ENCODE results near the gene RHOF. TPM values are rescaled to one million over a fixed set of nuclear protein-coding genes. Genes with fewer than 3 reads are reported as not detected.

RHOF gene
- total and polyA plus RNA-seq, 2 of the 13 experiments (the other 11 are each of a cell fraction or from before 2014, with no cell fraction given): 14.6 to 32.2 TPM

DNA sequence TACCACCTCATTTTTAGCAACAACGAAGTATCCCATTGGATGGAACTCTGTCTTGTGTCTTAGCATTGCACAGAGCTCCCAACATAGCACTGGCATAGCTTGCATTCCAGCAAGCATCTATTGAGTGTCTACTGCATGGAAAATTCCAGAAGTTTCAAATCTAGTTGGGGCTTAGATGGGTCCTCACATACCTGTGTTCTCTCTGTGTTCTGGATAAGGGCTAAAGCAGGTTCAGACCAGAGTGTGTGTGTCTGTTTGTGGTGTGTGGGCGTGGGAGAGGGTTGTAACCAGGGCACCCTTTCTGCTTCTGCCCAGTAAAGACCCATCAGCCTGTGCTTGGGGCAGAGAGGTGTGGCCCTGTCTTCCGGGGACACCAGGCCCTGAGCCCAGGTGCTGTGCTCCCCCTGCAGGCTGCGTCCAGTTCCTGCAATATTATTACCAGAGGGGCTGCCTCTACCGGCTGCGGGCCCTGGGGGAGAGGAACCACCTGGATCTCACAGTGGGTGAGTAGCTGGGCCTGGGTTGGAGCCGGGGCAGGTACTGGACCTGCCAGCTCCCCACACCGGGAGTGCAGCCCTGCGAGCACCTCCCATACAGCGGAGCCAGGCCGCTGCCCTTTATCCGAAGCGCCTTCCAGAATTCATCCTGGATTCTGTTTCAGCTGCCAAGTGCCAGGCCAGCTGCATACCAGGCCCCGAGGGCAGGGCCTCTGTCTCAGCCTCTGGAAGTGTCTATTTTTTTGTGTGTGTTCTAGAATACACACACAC lies 20.3 kb downstream of the RHOF start (continued):
- no peak for TF ChIP-seq JARID2 (CRISPR knock-in tag; IDR thresholded peaks at IDR 0.05; ENCODE audit: insufficient replicate concordance)
- no peak for TF ChIP-seq ZFAT (CRISPR knock-in tag; conservative IDR thresholded peaks at IDR 0.05)
- TF ChIP-seq, protein P1, sequence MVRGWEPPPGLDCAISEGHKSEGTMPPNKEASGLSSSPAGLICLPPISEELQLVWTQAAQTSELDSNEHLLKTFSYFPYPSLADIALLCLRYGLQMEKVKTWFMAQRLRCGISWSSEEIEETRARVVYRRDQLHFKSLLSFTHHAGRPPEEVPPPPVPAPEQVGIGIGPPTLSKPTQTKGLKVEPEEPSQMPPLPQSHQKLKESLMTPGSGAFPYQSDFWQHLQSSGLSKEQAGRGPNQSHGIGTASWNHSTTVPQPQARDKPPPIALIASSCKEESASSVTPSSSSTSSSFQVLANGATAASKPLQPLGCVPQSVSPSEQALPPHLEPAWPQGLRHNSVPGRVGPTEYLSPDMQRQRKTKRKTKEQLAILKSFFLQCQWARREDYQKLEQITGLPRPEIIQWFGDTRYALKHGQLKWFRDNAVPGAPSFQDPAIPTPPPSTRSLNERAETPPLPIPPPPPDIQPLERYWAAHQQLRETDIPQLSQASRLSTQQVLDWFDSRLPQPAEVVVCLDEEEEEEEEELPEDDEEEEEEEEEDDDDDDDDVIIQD (CRISPR knock-in tag; IDR thresholded peaks at IDR 0.05; ENCODE audit: low read depth): no peak
- no peak for TF ChIP-seq NR2F1 (CRISPR knock-in tag; IDR thresholded peaks at IDR 0.05)
- no peak for TF ChIP-seq THAP11 (CRISPR knock-in tag; IDR thresholded peaks at IDR 0.05)
- TF ChIP-seq ZFYVE20 (CRISPR knock-in tag; IDR thresholded peaks at IDR 0.05; ENCODE audit: borderline replicate concordance, low read depth): no peak
- no peak for TF ChIP-seq ONECUT2 (CRISPR knock-in tag; IDR thresholded peaks at IDR 0.05)
- no peak for TF ChIP-seq HNRNPH1 (optimal IDR thresholded peaks at IDR 0.05; ENCODE audit: low read depth, low read length)
- TF ChIP-seq, protein P2, sequence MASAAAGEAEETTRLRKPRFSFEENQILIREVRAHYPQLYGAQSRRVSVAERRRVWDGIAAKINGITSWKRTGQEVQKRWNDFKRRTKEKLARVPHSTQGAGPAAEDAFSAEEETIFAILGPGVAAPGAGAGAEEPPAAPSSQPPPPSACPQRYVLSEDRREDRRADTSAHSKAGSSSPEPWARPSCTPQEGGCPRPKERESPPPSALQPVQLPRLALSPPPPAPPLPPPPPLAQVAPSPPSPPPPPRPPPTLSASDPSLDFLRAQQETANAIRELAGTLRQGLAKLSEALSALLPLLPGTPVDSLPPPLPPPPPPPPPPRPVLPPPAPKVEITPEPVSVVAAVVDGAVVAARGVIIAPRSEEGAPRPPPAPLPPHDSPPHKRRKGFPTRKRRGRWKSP (CRISPR knock-in tag; IDR thresholded peaks at IDR 0.05): no peak
- TF ChIP-seq ZNF709 (CRISPR knock-in tag; IDR thresholded peaks at IDR 0.05): no peak
- TF ChIP-seq ZNF207 (IDR thresholded peaks at IDR 0.05; ENCODE audit: borderline replicate concordance): no peak
- no peak for TF ChIP-seq NR2F2 (IDR thresholded peaks at IDR 0.05; ENCODE audit: borderline replicate concordance, low read depth)
- TF ChIP-seq, protein P3, sequence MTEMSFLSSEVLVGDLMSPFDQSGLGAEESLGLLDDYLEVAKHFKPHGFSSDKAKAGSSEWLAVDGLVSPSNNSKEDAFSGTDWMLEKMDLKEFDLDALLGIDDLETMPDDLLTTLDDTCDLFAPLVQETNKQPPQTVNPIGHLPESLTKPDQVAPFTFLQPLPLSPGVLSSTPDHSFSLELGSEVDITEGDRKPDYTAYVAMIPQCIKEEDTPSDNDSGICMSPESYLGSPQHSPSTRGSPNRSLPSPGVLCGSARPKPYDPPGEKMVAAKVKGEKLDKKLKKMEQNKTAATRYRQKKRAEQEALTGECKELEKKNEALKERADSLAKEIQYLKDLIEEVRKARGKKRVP (CRISPR knock-in tag; IDR thresholded peaks at IDR 0.05): no peak
- TF ChIP-seq MAFG (CRISPR knock-in tag; IDR thresholded peaks at IDR 0.05): no peak
- TF ChIP-seq RAD51 (IDR thresholded peaks at IDR 0.05; ENCODE audit: borderline replicate concordance): no peak
- TF ChIP-seq ZNF30 (CRISPR knock-in tag; IDR thresholded peaks at IDR 0.05): no peak
- no peak for TF ChIP-seq JDP2 (CRISPR knock-in tag; IDR thresholded peaks at IDR 0.05; ENCODE audit: borderline replicate concordance)
- 0 out of 2 replicates have a peak, but pooled peaks have one; percentile 31 for TF ChIP-seq ZNF317 (CRISPR knock-in tag; IDR thresholded peaks at IDR 0.05)
- TF ChIP-seq, protein P4, sequence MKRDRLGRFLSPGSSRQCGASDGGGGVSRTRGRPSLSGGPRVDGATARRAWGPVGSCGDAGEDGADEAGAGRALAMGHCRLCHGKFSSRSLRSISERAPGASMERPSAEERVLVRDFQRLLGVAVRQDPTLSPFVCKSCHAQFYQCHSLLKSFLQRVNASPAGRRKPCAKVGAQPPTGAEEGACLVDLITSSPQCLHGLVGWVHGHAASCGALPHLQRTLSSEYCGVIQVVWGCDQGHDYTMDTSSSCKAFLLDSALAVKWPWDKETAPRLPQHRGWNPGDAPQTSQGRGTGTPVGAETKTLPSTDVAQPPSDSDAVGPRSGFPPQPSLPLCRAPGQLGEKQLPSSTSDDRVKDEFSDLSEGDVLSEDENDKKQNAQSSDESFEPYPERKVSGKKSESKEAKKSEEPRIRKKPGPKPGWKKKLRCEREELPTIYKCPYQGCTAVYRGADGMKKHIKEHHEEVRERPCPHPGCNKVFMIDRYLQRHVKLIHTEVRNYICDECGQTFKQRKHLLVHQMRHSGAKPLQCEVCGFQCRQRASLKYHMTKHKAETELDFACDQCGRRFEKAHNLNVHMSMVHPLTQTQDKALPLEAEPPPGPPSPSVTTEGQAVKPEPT (CRISPR knock-in tag; IDR thresholded peaks at IDR 0.05; ENCODE audit: low read depth): no peak
- no peak for TF ChIP-seq ZBTB42 (CRISPR knock-in tag; IDR thresholded peaks at IDR 0.05)
- TF ChIP-seq AHR (CRISPR knock-in tag; IDR thresholded peaks at IDR 0.05): 0 out of 2 replicates have a peak, but pooled peaks have one; percentile 45
- TF ChIP-seq KDM3A (CRISPR knock-in tag; IDR thresholded peaks at IDR 0.05; ENCODE audit: low read depth): 0 out of 2 replicates have a peak, but pooled peaks have one; percentile 68
- no peak for TF ChIP-seq ZFP62 (CRISPR knock-in tag; IDR thresholded peaks at IDR 0.05)

All from HepG2 (cell line).